Activated CD4-positive, alpha-beta T cell treated with anti-CD3 and anti-CD28 coated beads, Interleukin-2, Interleukin-4, amounts not matched to agents 100 ng/mL and 50 ng/mL, durations not matched to agents 16 hours and 8 hours (primary cell): ENCODE data around the gene PDF.

ENCODE experiments used
- DNase-seq: peaks from one replicate; pipeline ENCODE4 v3.0.0-alpha.2; 2020; ENCODE audit warnings: low spot score

PDF gene

DNA sequence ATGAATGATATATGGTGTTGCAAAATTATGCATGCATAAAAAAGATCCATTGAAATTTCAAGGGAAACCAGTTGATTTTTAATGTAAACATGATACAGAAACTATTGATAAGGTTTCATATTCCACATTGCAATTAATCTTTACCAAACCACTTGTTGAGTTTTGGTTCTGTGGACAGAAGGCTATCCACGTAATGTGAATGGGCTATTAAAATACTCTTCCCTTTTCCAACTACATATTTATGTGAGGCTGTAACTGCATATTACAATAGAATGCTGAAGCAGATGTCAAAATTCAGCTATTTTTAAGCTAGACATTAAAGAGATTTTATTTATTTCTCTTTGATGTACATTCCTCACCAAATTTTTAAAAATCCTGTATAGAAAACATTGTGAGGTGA, 53.0 kb downstream of the PDF start:
- no peak for DNase-seq
